GM23338 (cell line): ENCODE results near the gene TBC1D16.

Experiments used
- CREB1 ChIP-seq: fragments of 250-450 bp; sonication (Bioruptor Pico); IDR thresholded peaks from 2 replicates; pipeline ENCODE4 v1.5.0; 2020; ENCODE audit warnings: low read depth, mild to moderate bottlenecking, moderate library complexity
- EZH2 ChIP-seq: fragments of 200-600 bp; sonication (generic); IDR thresholded peaks from one replicate; pipeline ENCODE4 v1.8.0; 2017; ENCODE audit warnings: antibody characterized with exemption, mild to moderate bottlenecking, low read depth; ENCODE audit not compliant: unreplicated experiment
- EZH2phosphoT487 ChIP-seq: fragments of 200-600 bp; sonication (generic); IDR thresholded peaks from one replicate; pipeline ENCODE4 v1.8.1; 2018; ENCODE audit warnings: antibody characterized with exemption; ENCODE audit not compliant: unreplicated experiment
- POLR2AphosphoS5 ChIP-seq: IDR thresholded peaks from 2 replicates; pipeline ENCODE4 v1.6.1; 2016; ENCODE audit warnings: antibody characterized with exemption, low read depth
- REST ChIP-seq: IDR thresholded peaks from one replicate; pipeline ENCODE4 v1.6.1; 2018; ENCODE audit warnings: antibody characterized with exemption; ENCODE audit not compliant: unreplicated experiment
- TF ChIP-seq, protein P1 (sequence below), 2 experiments: fragments of 200-600 bp in 1 of 2; sonication (generic) in 1 of 2; conservative IDR thresholded peaks; 2 replicates each; pipeline versions ENCODE4 v1.5.1 to v1.6.1; 2016 to 2017; ENCODE audit warnings: antibody characterized with exemption in 2 of 2, low read depth in 2 of 2, mild to moderate bottlenecking in 2 of 2, moderate library complexity in 1 of 2

DNA sequence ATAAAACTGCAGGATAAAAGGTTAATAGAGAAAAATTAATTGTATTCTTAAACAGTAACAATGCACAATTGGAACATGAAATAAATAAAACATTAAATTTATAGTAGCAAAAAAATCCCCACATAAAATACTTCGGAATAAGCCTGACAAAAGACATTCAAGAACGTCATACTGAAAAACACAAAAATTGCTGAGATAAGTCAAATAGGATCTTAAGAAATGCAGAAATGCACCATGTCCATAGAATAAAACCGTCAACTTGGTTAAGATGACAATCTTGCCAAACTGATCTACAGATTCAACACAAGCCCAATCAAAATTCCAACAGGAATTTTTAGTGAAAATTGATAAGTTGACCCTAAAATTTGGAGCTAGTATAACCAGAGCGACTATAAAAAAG, 76.6 kb downstream of the TBC1D16 start:
- TF ChIP-seq, protein P1, sequence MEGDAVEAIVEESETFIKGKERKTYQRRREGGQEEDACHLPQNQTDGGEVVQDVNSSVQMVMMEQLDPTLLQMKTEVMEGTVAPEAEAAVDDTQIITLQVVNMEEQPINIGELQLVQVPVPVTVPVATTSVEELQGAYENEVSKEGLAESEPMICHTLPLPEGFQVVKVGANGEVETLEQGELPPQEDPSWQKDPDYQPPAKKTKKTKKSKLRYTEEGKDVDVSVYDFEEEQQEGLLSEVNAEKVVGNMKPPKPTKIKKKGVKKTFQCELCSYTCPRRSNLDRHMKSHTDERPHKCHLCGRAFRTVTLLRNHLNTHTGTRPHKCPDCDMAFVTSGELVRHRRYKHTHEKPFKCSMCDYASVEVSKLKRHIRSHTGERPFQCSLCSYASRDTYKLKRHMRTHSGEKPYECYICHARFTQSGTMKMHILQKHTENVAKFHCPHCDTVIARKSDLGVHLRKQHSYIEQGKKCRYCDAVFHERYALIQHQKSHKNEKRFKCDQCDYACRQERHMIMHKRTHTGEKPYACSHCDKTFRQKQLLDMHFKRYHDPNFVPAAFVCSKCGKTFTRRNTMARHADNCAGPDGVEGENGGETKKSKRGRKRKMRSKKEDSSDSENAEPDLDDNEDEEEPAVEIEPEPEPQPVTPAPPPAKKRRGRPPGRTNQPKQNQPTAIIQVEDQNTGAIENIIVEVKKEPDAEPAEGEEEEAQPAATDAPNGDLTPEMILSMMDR (conservative IDR thresholded peaks at IDR 0.05; ENCODE audit: low read depth in 2 of 2): no peak
- no peak for TF ChIP-seq EZH2
- no peak for TF ChIP-seq EZH2phosphoT487
- no peak for TF ChIP-seq CREB1
- TF ChIP-seq REST: no peak
- TF ChIP-seq POLR2AphosphoS5: no peak
